Measurements from ENCODE around the gene SH3GL3.

SH3GL3 gene

DNA sequence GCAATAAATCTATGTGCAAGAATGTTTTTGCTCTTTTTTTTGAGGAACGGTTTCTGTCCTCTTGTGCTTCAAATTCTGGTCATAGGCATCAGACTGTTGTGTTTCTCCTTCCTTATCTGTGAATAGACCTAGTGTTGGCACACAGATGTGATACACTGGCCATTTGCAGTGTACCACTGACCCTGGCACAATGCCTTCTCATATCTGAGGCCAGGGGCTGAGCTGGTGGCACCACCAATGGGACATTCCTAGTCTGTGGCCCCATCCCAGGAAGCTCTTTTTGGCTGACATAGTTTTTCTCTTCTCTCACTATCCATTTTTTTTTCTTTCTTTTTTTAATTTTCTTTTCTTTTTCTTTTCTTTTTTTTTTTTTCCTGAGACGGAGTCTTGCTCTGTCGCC lies 40.4 kb downstream of the SH3GL3 start:
- no peaks in the 10 kb centered on the region for H4K20me1 ChIP-seq (ENCODE audit: low read depth, low read length)
- no peak for TF ChIP-seq EZH2phosphoT487 (conservative IDR thresholded peaks at IDR 0.05; ENCODE audit: low read length)
- TF ChIP-seq, protein P1, sequence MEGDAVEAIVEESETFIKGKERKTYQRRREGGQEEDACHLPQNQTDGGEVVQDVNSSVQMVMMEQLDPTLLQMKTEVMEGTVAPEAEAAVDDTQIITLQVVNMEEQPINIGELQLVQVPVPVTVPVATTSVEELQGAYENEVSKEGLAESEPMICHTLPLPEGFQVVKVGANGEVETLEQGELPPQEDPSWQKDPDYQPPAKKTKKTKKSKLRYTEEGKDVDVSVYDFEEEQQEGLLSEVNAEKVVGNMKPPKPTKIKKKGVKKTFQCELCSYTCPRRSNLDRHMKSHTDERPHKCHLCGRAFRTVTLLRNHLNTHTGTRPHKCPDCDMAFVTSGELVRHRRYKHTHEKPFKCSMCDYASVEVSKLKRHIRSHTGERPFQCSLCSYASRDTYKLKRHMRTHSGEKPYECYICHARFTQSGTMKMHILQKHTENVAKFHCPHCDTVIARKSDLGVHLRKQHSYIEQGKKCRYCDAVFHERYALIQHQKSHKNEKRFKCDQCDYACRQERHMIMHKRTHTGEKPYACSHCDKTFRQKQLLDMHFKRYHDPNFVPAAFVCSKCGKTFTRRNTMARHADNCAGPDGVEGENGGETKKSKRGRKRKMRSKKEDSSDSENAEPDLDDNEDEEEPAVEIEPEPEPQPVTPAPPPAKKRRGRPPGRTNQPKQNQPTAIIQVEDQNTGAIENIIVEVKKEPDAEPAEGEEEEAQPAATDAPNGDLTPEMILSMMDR (IDR thresholded peaks at IDR 0.05; ENCODE audit: insufficient read depth, low read length, poor library complexity, severe bottlenecking): no peak

DNA sequence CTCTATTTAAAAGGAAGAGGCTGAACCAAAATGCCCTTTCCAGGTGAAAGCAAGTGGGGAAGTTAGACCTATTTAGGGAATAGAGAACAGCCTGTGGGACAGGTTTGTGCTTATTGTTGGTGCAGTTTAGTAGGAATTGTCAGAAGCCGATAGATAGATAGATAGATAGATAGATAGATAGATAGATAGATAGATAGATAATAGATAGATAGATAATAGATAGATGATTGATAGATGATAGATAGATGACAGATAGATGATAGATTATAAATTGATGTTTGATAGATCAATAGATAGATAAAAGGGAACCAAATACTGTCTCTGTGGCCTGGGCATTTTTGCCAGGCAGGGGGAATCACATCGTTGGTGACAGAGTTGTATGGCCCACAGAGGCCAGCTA lies 42.5 kb downstream of the SH3GL3 start:
- Histone ChIP-seq H2AFZ (ENCODE audit: low read depth, low read length, severe bottlenecking) (no peak overlapping the region), H3F3A (ENCODE audit: insufficient read depth) (no peaks in the 10 kb centered on the region), H4K20me1 (ENCODE audit: low read depth, low read length) (no peaks in the 10 kb centered on the region), H3K79me2 (ENCODE audit: insufficient read depth, low read length) (no peaks in the 10 kb centered on the region), H3K4me2 (ENCODE audit: low read depth, low read length, poor library complexity, severe bottlenecking) (no peak overlapping the region), H3K27me3 (ENCODE audit: low read length) (no peaks in the 10 kb centered on the region), H3K36me3 (ENCODE audit: low read length) (no peaks in the 10 kb centered on the region), H3K9me3 (ENCODE audit: insufficient read depth, low read length) (no peaks in the 10 kb centered on the region), H3K9ac (ENCODE audit: low read length) (no peak overlapping the region), H3K27ac (ENCODE audit: low read depth, low read length) (no peak overlapping the region), H3K4me3 (ENCODE audit: insufficient read depth, low read length, poor library complexity, severe bottlenecking) (no peak overlapping the region), H3K9me2 (replicated peaks; ENCODE audit: insufficient read depth, low read length) (no peaks in the 10 kb centered on the region)
- TF ChIP-seq, protein P1 (IDR thresholded peaks at IDR 0.05; ENCODE audit: insufficient read depth, low read length, poor library complexity, severe bottlenecking): no peak
- TF ChIP-seq EZH2phosphoT487 (conservative IDR thresholded peaks at IDR 0.05; ENCODE audit: low read length): no peak

More for the DNA sequence above, 40.4 kb downstream of the SH3GL3 start:
- H3K4me3 ChIP-seq (ENCODE audit: insufficient read depth, low read length, poor library complexity, severe bottlenecking): no peak overlapping the region
- H3K9me3 ChIP-seq (ENCODE audit: insufficient read depth, low read length): no peaks in the 10 kb centered on the region
- H3F3A ChIP-seq (ENCODE audit: insufficient read depth): no peaks in the 10 kb centered on the region
- no peaks in the 10 kb centered on the region for H3K36me3 ChIP-seq (ENCODE audit: low read length)
- no peaks in the 10 kb centered on the region for H3K27me3 ChIP-seq (ENCODE audit: low read length)
- no peak overlapping the region for H3K27ac ChIP-seq (ENCODE audit: low read depth, low read length)
- no peaks in the 10 kb centered on the region for H3K79me2 ChIP-seq (ENCODE audit: insufficient read depth, low read length)
- H2AFZ ChIP-seq (ENCODE audit: low read depth, low read length, severe bottlenecking): no peak overlapping the region
- no peak overlapping the region for H3K4me2 ChIP-seq (ENCODE audit: low read depth, low read length, poor library complexity, severe bottlenecking)
- no peaks in the 10 kb centered on the region for H3K9me2 ChIP-seq (replicated peaks; ENCODE audit: insufficient read depth, low read length)
- H3K9ac ChIP-seq (ENCODE audit: low read length): no peak overlapping the region

DNA sequence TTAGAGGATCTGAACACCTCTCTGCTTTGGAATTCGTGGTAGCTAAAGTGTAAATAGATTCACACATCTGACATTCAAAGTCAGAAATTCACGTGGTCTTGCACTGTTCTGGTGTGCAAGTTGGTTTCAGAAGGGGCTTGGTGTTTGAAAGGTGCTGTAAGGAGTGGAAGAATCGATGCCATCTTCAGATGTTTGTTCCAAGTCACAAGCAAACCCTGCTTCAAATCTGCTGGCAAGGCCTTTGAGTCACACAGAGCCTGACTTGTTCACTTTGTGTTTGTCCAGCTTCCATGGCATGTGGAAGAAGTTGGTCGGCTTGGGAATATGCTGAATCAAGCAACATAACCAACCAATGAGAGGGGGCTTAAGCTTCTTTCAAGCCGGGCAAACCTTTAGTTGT lies 44.3 kb downstream of the SH3GL3 start:
- no peaks in the 10 kb centered on the region for H3F3A ChIP-seq (ENCODE audit: insufficient read depth)

More for the DNA sequence above, 44.3 kb downstream of the SH3GL3 start:
- no peak for TF ChIP-seq EZH2phosphoT487 (conservative IDR thresholded peaks at IDR 0.05; ENCODE audit: low read length)
- TF ChIP-seq, protein P1 (IDR thresholded peaks at IDR 0.05; ENCODE audit: insufficient read depth, low read length, poor library complexity, severe bottlenecking): no peak
- Histone ChIP-seq H3K4me3 (ENCODE audit: insufficient read depth, low read length, poor library complexity, severe bottlenecking) (no peak overlapping the region), H3K27me3 (ENCODE audit: low read length) (no peaks in the 10 kb centered on the region), H3K27ac (ENCODE audit: low read depth, low read length) (no peak overlapping the region), H3K4me2 (ENCODE audit: low read depth, low read length, poor library complexity, severe bottlenecking) (no peak overlapping the region), H3K36me3 (ENCODE audit: low read length) (no peaks in the 10 kb centered on the region), H3K9me3 (ENCODE audit: insufficient read depth, low read length) (no peaks in the 10 kb centered on the region), H3K9me2 (replicated peaks; ENCODE audit: insufficient read depth, low read length) (no peaks in the 10 kb centered on the region), H3K9ac (ENCODE audit: low read length) (no peak overlapping the region), H4K20me1 (ENCODE audit: low read depth, low read length) (no peaks in the 10 kb centered on the region), H3K79me2 (ENCODE audit: insufficient read depth, low read length) (no peaks in the 10 kb centered on the region), H2AFZ (ENCODE audit: low read depth, low read length, severe bottlenecking) (no peak overlapping the region)

Data from SU-DHL-6 (cell line).